ACHN (cell line): ENCODE measurements around the gene LSR.
"Not testable (repeated sequence)": the region's sequence is repeated elsewhere in the genome, so short reads cannot be mapped to it uniquely, and the experiment has no call there.

Source experiments
- DNase-seq: peaks from one replicate; pipeline ENCODE4 v3.0.0-alpha.2; 2015
- in situ Hi-C: cut with HindIII; loops from 2 replicates; pipeline ENCODE4 v1.10.0; 2017; ENCODE audit warnings: low sequenced_read_pairs, low pct_ligation_motif_present, low pct_unique_long_range_greater_than_20kb

LSR gene

DNA sequence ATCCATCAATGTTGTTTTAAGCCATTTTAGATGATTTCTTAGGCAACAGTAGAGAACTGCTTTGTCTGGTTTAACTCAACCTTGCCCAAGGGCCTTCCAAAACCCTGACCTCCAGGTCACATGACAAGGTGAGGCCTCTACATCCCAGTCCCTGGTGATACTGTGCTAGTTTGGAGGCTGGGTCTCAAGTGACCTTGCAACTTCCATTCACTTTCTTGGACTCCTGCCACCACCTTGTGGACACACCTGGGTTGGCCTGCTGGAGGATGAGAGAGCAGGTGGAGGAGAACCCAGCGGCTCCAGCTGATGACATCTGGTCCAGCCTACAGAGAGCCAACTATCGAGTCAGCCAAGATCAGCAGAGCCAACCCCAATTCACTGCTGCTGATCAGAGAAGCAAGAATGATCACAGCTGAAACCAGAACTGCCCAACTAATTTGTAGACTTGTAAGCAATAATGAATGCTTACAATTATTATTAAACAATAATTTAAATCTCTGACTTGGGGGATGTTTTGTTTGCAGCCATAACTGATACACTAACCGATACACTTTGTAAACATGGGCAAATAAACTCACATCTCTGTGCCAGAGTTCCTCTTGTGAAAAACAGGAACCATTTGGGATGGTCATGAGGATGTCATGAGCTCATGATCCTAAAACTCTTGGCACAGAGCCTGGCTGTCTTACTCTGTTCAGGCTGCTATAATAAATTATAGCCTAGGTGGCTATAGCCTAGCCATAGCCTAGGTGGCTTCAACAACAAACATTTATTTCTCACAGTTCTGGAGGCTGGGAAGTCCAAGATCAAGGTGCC lies 31.8 kb upstream of the LSR start:
- DNase-seq: no peak
- in situ Hi-C loops: no loop called here

DNA sequence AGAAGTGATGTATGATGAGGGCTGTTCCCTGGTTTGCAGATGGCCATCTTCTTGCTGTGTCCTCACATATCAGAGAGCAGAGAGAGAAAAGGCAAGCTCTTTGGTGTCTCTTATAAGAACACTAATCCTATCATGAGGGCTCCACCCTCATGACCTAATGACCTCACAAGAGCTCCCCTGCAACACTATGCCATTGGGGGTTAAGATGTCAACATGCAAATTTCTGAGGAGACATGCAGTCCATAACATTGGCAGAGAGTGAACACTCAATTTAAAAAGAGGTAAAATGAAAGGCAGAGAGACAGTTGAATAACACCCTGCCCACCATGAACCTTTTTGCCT lies 31.2 kb upstream of the LSR start:
- DNase-seq: no peak
- in situ Hi-C loops: no loop called here

DNA sequence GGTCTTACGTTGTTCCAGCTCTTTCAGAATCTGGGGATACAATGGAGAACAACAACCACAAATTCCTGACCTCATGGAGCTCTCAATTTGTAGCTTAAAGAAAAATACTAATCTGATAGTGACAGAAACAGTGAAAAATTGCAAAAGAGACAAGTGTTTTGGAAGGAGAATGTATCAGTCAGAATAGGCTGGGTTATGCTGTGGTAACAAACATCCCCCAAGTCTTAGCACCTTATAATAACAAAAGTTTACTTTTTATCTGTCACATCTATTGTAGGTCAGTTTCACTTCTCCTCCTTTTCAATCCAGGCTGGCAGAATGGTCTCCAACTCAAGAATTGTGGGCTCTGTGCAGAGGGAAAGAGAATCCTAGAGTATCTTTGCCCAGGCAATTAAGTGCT lies 29.8 kb upstream of the LSR start:
- no peak for DNase-seq
- in situ Hi-C loops: no loop called here

DNA sequence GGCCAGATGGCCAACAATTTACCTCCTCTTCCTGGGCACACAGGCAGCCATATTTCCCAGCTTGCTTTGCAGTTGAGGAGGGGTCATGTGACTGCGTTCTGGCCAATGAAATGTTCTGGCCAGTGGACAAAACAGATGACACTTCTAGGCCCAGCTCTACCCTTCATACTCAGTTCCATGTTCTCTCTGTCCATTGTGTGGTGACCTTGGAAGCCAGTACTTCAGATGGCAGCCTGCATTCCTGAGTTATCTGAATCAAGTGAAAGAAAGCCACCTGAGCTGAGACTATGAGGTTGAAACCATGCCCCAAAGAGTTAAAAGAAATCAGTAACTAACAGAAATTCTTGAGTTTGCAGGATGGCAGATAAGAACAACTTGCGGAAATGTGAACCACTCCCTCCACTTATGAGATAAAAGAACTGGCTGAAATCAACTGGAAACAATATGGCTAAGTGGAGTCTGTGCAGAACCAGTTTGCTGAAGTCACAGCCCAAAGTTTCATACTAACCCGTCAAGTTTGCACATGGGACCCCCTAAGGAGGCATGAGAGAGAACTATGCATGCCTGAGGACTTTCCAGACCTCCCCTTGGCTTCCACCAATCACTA lies 28.4 kb upstream of the LSR start:
- in situ Hi-C loops: no loop called here
- no peak for DNase-seq

DNA sequence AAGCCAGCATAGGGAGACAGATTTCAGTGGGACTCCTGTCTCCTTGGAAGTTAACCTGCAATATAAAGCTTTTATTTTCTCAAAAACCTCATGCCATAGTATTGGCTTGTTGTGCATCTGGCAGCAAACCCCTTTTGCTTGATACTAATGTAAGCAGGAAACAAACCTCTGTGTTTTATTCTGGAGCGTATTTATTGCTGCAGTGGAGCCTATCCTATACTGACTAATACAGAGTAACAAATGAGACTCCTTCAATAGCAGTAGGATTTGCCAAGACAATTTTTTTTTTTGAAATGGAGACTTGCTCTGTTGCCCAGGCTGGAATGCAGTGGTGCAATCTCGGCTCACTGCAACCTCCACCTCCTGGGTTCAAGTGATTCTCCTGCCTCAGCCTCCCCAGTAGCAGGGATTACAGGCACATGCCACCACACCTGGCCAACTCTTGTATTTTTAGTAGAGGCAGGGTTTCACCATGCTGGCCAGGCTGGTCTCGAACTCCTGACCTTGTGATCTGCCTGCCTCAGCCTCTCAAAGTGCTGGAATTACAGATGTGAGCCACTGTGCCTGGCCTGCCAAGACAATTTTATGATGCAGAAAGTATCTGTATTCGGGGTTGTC lies 27.7 kb upstream of the LSR start:
- in situ Hi-C loops, DNase-seq: not testable (repeated sequence)

DNA sequence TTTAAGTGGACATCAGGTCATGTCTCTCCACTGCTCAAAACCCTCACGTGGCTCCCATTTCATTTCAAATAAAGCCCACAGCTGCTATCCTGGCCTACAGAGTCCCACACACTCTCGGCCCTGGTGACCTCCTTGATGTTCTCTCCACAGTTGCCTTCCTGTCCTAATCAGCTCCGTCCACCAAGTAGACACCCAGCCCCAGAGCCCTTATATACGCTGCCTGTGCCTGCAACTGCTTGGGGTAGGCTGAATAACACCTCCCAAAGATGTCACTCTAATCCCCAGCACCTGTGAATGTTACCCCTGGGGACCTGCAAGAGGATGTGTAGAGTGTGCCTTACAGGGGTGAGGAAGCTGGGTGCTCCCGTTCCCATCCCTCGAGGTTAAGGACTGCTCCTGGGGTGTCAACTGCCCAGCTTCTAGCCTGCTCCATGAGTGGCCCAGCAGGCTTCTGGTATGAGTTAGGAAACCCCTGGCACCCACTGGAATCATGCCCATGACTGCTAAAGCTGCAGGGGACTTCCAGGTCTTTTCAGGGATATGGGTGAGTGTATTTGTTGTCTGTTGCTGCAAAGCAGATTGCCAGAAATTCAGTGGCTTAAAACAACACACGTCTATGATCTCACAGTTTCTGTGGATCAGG lies 26.3 kb upstream of the LSR start:
- in situ Hi-C loops: no loop called here

DNA sequence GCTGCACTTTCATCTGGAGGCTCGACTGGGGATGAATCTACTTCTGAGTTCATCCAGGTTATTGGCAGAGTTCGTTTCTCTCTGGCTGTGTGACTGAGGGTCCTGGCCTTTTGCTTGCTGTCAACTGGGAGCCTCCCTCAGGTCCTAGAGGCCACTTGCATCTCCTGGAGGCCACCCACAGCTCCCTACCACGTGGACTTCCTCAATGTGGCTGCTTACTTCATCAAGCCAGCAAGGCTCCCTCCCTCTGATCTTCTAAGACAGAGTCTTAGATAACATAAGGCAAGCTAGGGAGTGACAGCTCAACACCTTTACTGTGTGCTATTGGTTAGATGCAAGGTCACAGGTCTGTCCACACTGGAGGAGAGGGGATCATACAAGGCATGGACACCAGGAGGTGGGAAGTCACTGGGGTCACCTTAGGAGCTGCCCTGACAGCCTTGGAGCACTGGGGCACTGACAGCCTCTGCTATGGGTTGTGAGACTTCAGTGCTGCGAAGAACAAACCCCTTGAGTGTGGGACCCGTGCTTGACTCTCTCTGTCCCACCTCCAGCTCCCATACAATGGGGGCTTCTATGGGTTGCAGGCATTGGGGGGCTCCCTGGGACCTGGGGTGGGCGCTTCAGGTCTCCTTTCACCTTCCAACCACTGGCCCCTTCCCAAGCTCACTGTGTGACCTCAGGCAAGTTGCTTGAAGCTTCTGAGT lies 25.6 kb upstream of the LSR start:
- in situ Hi-C loops: no loop called here
- DNase-seq: no peak

More for the DNA sequence above, 26.3 kb upstream of the LSR start:
- no peak for DNase-seq

DNA sequence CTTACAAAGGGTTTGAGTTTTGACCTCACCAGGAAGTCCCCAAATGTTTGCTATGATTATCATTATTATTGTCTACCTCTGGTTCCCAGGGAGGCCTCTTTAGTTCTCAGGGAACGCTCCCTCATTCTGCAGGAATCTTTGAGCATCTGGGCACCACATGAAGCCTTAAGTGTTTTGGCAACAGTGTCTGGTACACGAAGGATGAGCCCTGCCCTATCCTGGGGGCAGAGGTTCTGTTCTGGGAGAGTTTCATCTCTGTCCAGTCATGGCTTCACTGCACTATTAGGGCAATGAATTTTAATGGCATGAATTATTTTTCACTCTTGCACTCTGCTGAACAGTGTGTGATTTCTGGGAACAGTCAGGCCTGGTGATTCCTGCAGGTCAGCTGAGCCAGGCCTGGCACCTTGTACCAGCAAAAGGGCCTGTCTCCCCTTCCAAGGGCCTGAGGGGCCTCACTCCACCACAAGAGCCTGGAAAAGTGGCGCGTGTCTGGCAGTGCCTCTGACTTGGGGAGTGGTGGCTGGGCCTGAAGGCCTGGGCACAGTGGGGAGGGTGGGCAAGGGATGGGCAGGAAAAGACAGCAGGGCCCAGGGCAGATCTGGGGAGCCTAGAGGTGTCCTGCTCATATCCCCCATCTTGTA lies 24.8 kb upstream of the LSR start:
- in situ Hi-C loops: no loop called here
- DNase-seq: no peak

DNA sequence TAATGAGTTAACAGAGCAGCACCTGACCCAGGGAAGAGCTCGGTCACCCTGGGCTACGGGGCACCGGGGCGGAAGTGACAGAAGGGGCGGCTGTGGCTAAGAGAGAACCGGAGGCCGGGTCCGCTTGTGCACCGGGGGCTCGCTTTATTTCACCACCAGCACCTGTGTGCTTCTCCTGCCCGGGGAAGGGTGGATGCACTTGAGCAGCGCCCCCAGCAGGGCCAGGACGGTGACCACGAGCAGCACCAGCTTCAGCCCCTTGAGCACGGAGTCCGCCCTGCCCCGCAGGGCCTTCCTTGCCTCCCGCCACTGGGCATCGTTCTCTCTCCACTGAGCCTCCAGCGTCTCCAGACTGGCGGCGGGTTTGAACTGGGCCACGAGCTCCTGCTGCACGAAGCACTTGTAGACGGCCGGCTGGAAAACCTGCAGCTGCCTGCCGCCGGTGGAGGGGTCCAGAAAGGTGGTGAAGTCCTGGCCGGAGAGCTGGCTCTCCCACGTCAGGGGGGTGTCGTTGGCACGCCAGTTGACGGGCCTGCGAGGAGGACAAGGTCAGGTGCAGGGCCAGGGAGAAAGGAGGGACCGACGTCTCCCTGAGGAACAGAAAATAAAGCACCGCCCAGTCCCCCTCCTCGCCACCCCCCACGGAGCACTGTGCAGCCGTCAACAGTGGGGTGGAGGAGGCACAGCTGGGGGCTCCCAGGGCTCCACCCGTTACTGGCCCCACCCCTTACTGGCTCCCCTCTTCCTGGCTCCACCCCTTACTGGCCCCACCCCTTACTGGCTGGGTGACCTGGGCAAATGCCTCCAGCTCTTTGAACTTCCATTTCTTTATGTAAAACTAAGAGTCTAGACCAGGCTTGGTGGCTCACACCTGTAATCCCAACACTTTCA lies 23.9 kb upstream of the LSR start:
- no peak for DNase-seq
- in situ Hi-C loops: no loop called here

DNA sequence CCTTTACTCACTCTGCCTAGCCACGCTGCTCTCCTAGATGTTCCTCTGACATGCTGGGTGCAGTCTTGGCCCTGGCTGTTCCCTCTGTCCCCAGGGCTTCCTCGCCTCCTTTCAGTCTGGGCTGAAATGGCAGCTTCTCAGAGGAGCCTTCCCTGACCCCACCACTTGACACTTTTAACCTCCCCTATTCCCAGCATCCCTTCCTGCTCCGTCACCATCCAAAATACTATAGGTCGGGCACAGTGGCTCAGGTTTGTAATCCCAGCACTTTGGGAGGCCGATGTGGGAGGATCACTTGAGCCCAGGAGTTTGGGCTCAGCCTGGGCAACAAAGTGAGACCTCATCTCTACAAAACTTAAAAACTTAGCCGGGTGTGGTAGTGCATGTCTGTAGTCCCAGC lies 22.9 kb upstream of the LSR start:
- no peak for DNase-seq
- in situ Hi-C loops: no loop called here

DNA sequence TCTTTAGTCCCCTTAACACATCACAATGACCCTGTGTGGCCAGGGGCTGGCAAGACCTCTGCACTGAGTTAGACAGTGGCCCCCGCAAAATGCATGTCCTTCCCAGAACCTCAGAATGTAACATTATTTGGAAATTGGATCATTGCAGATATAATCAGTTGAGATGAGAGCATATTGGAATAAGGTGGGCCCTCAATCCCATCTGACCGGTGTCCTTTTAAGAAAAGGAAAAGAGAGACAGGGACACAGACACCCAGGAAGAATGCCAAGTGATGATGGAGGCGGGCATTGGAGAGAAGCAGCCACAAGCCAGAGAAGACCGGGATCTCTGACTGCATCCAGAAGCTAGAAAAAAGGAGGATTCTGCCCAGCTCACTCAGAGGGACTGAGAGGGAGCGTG lies 22.1 kb upstream of the LSR start:
- no peak for DNase-seq
- in situ Hi-C loops: no loop called here

DNA sequence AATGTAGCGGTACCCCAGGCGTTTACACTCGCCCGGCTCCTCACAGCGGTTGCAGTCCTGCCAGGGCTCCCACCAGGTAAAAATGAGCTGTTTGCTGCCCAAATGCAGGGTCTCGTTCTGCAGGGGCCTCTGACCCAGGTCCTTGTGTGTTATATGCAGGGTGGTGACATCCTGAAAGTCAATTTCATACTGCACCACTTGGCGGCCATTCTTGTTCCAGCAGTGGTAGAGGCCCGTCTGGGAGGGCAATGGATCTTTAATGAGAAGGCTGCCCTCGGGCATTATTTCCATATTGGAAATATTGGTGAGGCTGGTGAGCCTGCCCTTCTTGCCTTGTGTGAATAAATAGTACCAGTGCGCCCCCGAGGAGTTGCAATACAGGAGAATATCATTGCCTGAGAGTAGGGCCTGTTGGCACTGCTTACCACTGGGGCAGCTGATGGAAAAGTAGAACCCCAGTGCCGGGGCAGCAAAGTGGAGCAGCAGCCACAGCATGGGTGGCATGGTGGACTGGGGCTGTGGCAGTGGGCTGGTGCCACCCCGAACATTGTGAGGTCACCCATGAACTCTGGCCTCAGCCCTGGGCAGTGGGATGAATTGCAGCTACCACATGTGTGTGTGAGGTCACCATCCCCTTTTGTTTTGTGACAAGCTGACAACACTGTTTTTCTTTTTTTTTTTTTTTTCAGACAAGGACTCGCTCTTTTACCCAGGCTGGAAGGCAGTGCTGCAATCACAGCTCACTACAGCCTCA lies 20.4 kb upstream of the LSR start, which contains the start of gene FAM187B:
TSS of gene FAM187B (minus strand) at position 563 of the 754 bp plus-strand sequence. CDS start at position 504, 59 bp downstream.
- DNase-seq: no peak
- in situ Hi-C loops: no loop called here

DNA sequence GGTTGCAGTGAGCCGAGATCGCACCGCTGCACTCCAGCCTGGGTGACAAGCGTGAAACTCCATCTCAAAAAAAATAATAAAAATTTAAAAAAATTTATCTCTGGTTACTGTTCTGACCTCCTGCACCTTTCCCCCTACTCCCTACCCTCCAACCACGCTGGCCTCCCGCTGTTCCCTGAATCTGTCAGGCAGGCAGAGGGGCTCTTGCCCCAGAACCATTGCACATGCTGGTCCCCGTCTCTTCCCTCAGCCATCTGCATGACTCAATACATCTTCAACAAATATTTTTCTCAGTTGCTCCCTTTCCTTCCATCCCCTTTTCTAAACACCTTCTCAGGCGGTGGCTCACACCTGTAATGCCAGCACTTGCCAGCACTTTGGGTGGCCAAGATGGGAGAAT lies 19.2 kb upstream of the LSR start:
- in situ Hi-C loops: no loop called here
- no peak for DNase-seq

DNA sequence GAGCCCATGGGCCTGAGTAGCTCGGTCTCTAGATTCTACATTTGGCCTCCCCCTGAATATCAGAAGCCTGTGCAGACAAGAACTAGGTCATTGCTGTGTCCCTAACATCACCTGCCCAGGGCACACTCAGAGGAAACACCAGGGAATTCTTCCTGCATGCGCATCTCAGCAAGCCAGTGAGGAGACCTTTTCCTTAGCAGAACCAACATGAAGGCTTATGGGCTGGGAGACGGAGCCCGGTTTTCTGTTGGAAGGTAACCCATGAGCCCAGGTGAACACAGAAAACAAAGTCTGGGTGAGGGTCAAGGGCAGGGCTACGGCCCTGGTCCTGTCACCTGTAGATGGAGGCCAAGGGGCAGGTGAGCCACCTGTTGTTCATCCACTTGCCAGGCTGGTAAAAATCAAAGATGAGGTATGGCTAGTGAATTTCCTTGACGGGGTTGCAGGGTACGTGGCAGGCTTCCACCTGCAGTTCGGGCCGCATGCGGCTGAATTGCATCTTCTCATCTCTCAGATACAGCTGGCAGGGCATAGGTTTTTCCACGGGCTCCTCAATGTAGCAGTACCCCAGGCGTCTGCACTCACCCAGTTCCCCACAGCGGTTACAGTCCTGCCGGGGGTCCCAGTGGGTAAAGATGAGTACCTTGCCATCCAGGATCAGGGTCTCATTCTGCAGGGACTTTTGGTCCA lies 16.7 kb upstream of the LSR start:
- no peak for DNase-seq
- in situ Hi-C loops: no loop called here

DNA sequence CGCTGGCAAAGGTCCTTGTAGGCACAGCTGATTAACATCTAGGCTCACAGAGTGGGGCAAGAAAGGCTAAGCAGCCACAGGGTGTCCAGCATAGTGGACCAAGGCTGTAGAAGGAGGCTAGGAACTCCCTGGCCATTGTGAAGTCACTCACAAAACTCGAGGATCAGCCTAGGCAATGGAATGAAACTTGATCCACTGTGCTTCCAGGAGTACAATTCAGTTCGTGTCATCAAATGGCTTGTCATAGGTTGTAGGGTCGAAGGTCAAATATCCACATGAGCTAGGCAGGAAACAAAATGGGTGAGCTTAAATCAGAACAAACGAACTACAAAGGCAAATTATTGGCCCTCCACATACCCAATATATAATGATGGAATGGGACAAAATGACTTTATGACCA lies 15.9 kb upstream of the LSR start:
- in situ Hi-C loops: no loop called here
- no peak for DNase-seq

DNA sequence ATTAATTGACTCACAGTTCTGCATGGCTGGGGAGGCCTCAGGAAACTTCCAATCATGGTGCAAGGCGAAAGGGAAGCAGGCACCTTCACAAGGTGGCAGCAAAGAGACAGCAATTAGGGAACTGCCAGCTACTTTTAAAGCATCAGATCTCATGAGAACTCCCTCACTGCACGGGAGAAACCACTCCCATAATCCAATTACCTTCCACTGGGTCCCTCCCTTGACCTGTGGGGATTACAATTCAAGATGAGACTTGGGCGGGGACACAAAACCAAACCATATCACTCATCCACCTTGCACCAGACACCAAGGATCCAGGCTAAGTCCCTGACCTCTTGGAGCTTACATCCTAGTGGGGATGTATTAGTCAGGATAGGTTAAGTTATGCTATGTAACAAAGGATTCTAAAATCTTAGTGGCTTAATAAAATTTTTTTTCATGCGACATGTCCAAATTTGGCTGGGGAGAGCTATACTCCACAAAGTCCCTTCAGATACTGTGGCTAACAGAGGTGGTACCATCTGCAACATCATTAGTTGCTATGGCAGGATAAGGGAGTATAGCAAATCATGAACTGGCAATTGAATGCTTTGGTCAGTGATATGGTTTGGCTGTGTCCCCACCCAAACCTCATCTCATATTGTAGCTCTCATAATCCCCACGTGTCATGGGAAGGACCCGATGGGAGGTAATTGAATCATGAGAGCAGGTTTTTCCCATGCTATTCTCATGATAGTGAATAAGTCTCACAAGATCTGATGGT lies 12.0 kb upstream of the LSR start:
- DNase-seq: no peak
- in situ Hi-C loops: no loop called here
